K562 (cell line): ENCODE data around the gene ANKRD31. TPM values are rescaled to one million over a fixed set of nuclear protein-coding genes. Genes with fewer than 3 reads are reported as not detected.

Source experiments
- ARID2 ChIP-seq: fragments of 450-650 bp; IDR thresholded peaks from 2 replicates; pipeline ENCODE4 v1.6.1; 2017; ENCODE audit warnings: antibody characterized with exemption, mild to moderate bottlenecking
- BRD4 ChIP-seq: fragments of 200-600 bp; sonication (generic); IDR thresholded peaks from 2 replicates; pipeline ENCODE4 v1.6.1; 2017; ENCODE audit warnings: inconsistent platforms
- TOE1 ChIP-seq, 2 experiments: fragments of 450-650 bp in 1 of 2; sonication (generic) in 1 of 2; formaldehyde crosslinking in 1 of 2; IDR thresholded peaks; 2 replicates each; pipeline versions ENCODE4 v1.7.1 to v1.8.0; 2016 to 2022; ENCODE audit warnings: borderline replicate concordance in 2 of 2, mild to moderate bottlenecking in 2 of 2, antibody characterized with exemption in 1 of 2, inconsistent platforms in 1 of 2, low read depth in 1 of 2, missing genetic modification reagents in 1 of 2, moderate library complexity in 1 of 2
- ZNF444 ChIP-seq: fragments of 250-450 bp; sonication (Bioruptor Pico); IDR thresholded peaks from 2 replicates; pipeline ENCODE4 v1.4.0; 2020; ENCODE audit warnings: mild to moderate bottlenecking, moderate library complexity
- polyA plus RNA-seq, 8 experiments: library from polyadenylated mRNA; depleted of rRNA in 4 of 8; stranded (reverse) in 5 of 8; unstranded in 3 of 8; fragments of >200 nt; fragmentation: Nextera tagmentation in 2 of 8; fragmentation: Illumina TruSeq in 1 of 8; extraction: Ambion mirVana in 2 of 8; extraction: Trizol in 1 of 8; gene quantifications; 2 replicates each; pipeline versions ENCODE4 v1.2.1 to v1.2.3, GENCODE V29; 2011 to 2014; ENCODE audit warnings: inconsistent platforms in 1 of 8, missing spikeins in 1 of 8
- total RNA-seq, 7 experiments: library from RNA; depleted of rRNA in 6 of 7; stranded (reverse); fragments of >200 nt in 6 of 7; fragmentation: Illumina TruSeq in 2 of 7; extraction: Trizol in 2 of 7; gene quantifications; 2 replicates each; pipeline versions ENCODE4 v1.2.1 to v1.2.3, GENCODE V29; 2011 to 2021; ENCODE audit warnings: low replicate concordance in 1 of 7
- TF ChIP-seq, protein P1 (sequence below): sonication (generic); formaldehyde crosslinking; IDR thresholded peaks from 2 replicates; pipeline ENCODE4 v1.8.0; 2023; ENCODE audit warnings: mild to moderate bottlenecking, missing genetic modification reagents
- TF ChIP-seq, protein P2 (sequence below): fragments of 150-350 bp; IDR thresholded peaks from 2 replicates; pipeline ENCODE4 v1.6.1; 2014; ENCODE audit warnings: low read depth, mild to moderate bottlenecking, low read length, borderline replicate concordance

The ANKRD31 gene
- total and polyA plus RNA-seq, 9 of the 15 experiments (the other 6 are each of a cell fraction or from before 2014, with no cell fraction given), result under 0.01 to 0.11 (median 0.05) TPM; not detected in 1

DNA sequence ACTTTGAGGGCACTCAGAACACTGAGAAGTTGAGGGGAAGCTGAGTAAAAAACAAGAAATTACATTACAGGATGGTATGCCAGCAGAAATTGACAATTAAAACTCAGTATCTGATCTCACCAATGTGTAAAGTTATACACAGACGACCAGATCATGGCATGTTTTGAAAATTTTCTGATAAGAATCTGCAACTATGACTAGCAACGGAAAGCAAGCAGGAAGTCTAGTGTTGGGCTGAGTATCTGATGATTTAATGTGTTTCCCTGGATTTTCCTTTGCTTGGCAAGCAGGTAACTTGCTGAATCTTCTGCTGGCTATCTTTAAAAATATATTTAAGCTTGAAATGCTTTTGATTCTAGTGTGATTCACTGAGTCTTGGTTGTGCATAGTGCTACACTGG lies 179.1 kb downstream of the ANKRD31 start (continued):
- TF ChIP-seq TOE1 (IDR thresholded peaks at IDR 0.05; ENCODE audit: borderline replicate concordance), result no peak
- no peak for TF ChIP-seq TOE1 (CRISPR knock-in tag; IDR thresholded peaks at IDR 0.05; ENCODE audit: borderline replicate concordance, low read depth)
- TF ChIP-seq, protein P1, sequence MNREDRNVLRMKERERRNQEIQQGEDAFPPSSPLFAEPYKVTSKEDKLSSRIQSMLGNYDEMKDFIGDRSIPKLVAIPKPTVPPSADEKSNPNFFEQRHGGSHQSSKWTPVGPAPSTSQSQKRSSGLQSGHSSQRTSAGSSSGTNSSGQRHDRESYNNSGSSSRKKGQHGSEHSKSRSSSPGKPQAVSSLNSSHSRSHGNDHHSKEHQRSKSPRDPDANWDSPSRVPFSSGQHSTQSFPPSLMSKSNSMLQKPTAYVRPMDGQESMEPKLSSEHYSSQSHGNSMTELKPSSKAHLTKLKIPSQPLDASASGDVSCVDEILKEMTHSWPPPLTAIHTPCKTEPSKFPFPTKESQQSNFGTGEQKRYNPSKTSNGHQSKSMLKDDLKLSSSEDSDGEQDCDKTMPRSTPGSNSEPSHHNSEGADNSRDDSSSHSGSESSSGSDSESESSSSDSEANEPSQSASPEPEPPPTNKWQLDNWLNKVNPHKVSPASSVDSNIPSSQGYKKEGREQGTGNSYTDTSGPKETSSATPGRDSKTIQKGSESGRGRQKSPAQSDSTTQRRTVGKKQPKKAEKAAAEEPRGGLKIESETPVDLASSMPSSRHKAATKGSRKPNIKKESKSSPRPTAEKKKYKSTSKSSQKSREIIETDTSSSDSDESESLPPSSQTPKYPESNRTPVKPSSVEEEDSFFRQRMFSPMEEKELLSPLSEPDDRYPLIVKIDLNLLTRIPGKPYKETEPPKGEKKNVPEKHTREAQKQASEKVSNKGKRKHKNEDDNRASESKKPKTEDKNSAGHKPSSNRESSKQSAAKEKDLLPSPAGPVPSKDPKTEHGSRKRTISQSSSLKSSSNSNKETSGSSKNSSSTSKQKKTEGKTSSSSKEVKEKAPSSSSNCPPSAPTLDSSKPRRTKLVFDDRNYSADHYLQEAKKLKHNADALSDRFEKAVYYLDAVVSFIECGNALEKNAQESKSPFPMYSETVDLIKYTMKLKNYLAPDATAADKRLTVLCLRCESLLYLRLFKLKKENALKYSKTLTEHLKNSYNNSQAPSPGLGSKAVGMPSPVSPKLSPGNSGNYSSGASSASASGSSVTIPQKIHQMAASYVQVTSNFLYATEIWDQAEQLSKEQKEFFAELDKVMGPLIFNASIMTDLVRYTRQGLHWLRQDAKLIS (CRISPR knock-in tag), result no peak
- TF ChIP-seq, protein P2, sequence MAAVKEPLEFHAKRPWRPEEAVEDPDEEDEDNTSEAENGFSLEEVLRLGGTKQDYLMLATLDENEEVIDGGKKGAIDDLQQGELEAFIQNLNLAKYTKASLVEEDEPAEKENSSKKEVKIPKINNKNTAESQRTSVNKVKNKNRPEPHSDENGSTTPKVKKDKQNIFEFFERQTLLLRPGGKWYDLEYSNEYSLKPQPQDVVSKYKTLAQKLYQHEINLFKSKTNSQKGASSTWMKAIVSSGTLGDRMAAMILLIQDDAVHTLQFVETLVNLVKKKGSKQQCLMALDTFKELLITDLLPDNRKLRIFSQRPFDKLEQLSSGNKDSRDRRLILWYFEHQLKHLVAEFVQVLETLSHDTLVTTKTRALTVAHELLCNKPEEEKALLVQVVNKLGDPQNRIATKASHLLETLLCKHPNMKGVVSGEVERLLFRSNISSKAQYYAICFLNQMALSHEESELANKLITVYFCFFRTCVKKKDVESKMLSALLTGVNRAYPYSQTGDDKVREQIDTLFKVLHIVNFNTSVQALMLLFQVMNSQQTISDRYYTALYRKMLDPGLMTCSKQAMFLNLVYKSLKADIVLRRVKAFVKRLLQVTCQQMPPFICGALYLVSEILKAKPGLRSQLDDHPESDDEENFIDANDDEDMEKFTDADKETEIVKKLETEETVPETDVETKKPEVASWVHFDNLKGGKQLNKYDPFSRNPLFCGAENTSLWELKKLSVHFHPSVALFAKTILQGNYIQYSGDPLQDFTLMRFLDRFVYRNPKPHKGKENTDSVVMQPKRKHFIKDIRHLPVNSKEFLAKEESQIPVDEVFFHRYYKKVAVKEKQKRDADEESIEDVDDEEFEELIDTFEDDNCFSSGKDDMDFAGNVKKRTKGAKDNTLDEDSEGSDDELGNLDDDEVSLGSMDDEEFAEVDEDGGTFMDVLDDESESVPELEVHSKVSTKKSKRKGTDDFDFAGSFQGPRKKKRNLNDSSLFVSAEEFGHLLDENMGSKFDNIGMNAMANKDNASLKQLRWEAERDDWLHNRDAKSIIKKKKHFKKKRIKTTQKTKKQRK, result no peak
- no peak for TF ChIP-seq ZNF444 (CRISPR knock-in tag)
- TF ChIP-seq BRD4, result no peak
- TF ChIP-seq ARID2, result no peak
